ENCODE measurements around the gene KIF2C. TPM values are rescaled to one million over a fixed set of nuclear protein-coding genes. Genes with fewer than 3 reads are reported as not detected.

Gene KIF2C
- total and polyA plus RNA-seq, 9 of the 15 experiments (the other 6 are each of a cell fraction or from before 2014, with no cell fraction given) = 84.9 to 226 (median 169) TPM

DNA sequence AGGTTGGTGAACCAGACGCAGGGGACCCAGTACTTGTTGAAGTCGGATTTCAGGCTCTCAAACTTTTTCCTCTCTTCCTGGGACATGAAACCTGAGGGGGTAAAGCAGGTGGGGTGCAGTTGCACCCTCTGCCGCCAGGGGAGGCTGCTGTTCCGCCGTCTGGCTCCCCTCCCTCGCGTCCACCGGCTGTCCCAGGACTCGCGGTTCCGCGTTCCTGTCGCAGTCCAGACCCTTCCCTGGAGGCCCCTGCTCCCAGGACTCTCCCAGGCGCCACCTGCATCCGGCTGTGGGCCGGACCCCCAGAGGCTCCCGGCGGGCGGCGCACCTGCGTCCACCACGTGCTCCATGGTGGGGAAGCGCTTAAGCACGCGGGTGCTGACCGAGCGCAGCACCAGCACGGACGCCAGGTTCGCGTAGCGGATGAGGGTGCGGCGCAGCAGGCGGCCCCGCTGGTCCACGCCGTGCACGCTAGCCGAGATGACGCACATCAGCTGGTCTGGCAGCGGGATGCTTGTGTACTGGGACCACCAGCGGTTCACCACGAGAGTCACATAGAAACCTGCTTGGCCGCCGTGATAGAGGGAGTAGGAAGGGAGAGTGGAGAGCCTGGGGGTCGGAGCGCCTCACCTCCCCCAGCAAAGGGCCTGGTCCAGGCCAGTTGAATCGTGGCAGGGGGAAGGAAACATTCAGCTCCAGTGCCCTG, 46.7 kb downstream of the KIF2C start (continued):
- TF ChIP-seq, protein P1, sequence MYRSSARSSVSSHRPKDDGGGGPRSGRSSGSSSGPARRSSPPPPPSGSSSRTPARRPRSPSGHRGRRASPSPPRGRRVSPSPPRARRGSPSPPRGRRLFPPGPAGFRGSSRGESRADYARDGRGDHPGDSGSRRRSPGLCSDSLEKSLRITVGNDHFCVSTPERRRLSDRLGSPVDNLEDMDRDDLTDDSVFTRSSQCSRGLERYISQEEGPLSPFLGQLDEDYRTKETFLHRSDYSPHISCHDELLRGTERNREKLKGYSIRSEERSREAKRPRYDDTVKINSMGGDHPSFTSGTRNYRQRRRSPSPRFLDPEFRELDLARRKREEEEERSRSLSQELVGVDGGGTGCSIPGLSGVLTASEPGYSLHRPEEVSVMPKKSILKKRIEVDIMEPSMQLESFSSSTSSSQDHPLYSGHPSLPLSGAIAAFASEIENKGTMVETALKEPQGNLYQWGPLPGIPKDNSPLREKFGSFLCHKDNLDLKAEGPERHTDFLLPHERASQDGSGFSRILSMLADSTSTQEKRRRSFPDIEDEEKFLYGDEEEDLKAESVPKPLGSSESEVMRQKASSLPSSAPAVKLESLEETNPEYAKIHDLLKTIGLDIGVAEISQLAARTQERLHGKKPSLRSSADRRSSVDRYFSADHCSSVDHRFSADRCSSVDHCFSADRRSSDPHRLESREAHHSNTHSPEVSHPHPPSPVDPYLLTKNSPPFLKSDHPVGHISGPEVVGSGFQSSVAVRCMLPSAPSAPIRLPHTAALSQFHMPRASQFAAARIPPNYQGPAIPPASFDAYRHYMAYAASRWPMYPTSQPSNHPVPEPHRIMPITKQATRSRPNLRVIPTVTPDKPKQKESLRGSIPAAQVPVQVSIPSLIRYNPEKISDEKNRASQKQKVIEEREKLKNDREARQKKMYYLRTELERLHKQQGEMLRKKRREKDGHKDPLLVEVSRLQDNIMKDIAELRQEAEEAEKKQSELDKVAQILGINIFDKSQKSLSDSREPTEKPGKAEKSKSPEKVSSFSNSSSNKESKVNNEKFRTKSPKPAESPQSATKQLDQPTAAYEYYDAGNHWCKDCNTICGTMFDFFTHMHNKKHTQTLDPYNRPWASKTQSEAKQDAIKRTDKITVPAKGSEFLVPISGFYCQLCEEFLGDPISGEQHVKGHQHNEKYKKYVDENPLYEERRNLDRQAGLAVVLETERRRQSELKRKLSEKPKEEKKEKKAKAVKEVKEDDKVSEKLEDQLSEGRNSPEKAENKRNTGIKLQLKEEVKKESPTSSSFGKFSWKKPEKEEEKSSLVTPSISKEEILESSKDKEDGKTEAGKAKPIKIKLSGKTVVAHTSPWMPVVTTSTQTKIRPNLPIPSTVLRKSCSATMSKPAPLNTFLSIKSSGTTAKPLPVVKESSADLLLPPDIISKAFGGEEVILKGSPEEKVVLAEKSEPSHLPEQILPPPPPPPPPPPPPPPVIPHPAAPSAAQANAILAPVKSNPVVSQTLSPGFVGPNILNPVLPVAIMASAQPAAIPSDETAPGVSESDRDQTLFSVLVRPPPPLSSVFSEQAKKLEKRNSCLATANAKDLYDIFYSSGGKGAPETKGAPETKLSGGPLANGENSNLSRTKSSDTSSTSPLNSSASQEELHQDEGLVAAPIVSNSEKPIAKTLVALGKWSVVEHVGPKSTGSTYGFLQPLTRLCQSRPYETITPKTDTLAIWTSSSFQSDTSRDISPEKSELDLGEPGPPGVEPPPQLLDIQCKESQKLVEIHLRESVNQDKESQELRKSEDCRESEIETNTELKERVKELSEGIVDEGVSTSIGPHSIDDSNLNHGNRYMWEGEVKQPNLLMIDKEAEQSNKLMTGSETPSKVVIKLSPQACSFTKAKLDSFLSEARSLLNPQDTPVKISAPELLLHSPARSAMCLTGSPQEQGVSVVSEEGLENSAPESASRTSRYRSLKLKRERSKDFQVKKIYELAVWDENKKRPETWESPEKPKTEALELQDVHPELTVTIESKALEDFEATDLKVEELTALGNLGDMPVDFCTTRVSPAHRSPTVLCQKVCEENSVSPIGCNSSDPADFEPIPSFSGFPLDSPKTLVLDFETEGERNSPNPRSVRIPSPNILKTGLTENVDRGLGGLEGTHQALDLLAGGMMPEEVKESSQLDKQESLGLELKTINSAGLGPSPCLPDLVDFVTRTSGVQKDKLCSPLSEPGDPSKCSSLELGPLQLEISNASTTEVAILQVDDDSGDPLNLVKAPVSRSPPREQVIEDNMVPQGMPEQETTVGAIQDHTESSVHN (IDR thresholded peaks at IDR 0.05; ENCODE audit: borderline replicate concordance in 1 of 2, low read depth in 1 of 2) = no peak
- TF ChIP-seq PCBP2 (IDR thresholded peaks at IDR 0.05; ENCODE audit: low read depth, low read length, poor library complexity, severe bottlenecking) (no peak), RB1 (IDR thresholded peaks at IDR 0.05; ENCODE audit: low read depth) (peak; percentile 84), LEF1 (IDR thresholded peaks at IDR 0.05) (no peak), TAF7 (tag; IDR thresholded peaks at IDR 0.05) (no peak), ZNF24 (IDR thresholded peaks at IDR 0.05) (no peak), ARID1B (IDR thresholded peaks at IDR 0.05) (peak; percentile 14; the same call in 1 of the 2 replicates), STAG1 (CRISPR knock-in tag; IDR thresholded peaks at IDR 0.05; ENCODE audit: borderline replicate concordance) (peak; percentile 90), ZNF76 (CRISPR knock-in tag; IDR thresholded peaks at IDR 0.05; ENCODE audit: borderline replicate concordance) (no peak), ZFP36 (IDR thresholded peaks at IDR 0.05; ENCODE audit: low read depth, low read length, partially characterized antibody) (no peak), DMBX1 (CRISPR knock-in tag; IDR thresholded peaks at IDR 0.05; ENCODE audit: borderline replicate concordance) (0 out of 2 replicates have a peak, but pooled peaks have one; percentile 16), MAFG (tag; conservative IDR thresholded peaks at IDR 0.05) (no peak), FUS (optimal IDR thresholded peaks at IDR 0.05; ENCODE audit: low read depth, low read length) (no peak)
- TF ChIP-seq, protein P2, sequence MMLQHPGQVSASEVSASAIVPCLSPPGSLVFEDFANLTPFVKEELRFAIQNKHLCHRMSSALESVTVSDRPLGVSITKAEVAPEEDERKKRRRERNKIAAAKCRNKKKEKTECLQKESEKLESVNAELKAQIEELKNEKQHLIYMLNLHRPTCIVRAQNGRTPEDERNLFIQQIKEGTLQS (IDR thresholded peaks at IDR 0.05) = peak; percentile 49; the same call in 1 of the 2 replicates
- TF ChIP-seq, protein P2 (CRISPR knock-in tag; conservative IDR thresholded peaks at IDR 0.05) = no peak
- TF ChIP-seq, protein P3, sequence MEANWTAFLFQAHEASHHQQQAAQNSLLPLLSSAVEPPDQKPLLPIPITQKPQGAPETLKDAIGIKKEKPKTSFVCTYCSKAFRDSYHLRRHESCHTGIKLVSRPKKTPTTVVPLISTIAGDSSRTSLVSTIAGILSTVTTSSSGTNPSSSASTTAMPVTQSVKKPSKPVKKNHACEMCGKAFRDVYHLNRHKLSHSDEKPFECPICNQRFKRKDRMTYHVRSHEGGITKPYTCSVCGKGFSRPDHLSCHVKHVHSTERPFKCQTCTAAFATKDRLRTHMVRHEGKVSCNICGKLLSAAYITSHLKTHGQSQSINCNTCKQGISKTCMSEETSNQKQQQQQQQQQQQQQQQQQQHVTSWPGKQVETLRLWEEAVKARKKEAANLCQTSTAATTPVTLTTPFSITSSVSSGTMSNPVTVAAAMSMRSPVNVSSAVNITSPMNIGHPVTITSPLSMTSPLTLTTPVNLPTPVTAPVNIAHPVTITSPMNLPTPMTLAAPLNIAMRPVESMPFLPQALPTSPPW (CRISPR knock-in tag; IDR thresholded peaks at IDR 0.05) = peak; percentile 40

All from K562 (cell line).